ENCODE data around the gene WIPF1.

WIPF1 gene

GRCh38 chr2:174597345-174598047, at the start of gene WIPF1:
Gene WIPF1, minus strand, starts transcription at chr2:174597804. Its CDS starts 12,231 bp downstream, at chr2:174585573.
- no peak for DNase-seq

GRCh38 chr2:174645296-174645695, 47.7 kb upstream of the WIPF1 start:
- no peak for DNase-seq

GRCh38 chr2:174644406-174644805, 46.8 kb upstream of the WIPF1 start:
- no peak for DNase-seq

GRCh38 chr2:174643356-174643755, 45.8 kb upstream of the WIPF1 start:
- DNase-seq, result no peak

- no peak for DNase-seq
These were observed 43.6 kb upstream of the WIPF1 start for GRCh38 chr2:174641168-174641567.

- DNase-seq, result no peak
These were observed 39.4 kb upstream of the WIPF1 start for GRCh38 chr2:174636987-174637386.

GRCh38 chr2:174635776-174636404, 38.3 kb upstream of the WIPF1 start:
- no peak for DNase-seq

GRCh38 chr2:174635015-174635593, 37.5 kb upstream of the WIPF1 start:
- no peak for DNase-seq

GRCh38 chr2:174634130-174635014, 36.8 kb upstream of the WIPF1 start:
- no peak for DNase-seq

GRCh38 chr2:174633623-174633930, 36.0 kb upstream of the WIPF1 start:
- no peak for DNase-seq

GRCh38 chr2:174632841-174633622, 35.4 kb upstream of the WIPF1 start:
- DNase-seq, result no peak

GRCh38 chr2:174631009-174631981, 33.7 kb upstream of the WIPF1 start:
- no peak for DNase-seq

- no peak for DNase-seq
These were observed 32.5 kb upstream of the WIPF1 start for GRCh38 chr2:174630107-174630506.

GRCh38 chr2:174629506-174629905, 31.9 kb upstream of the WIPF1 start:
- DNase-seq, result no peak

GRCh38 chr2:174628528-174629169, 31.0 kb upstream of the WIPF1 start:
- DNase-seq, result no peak

GRCh38 chr2:174627216-174627615, 29.6 kb upstream of the WIPF1 start:
- DNase-seq, result no peak

- DNase-seq, result no peak
These were observed 27.4 kb upstream of the WIPF1 start for GRCh38 chr2:174624895-174625430.

GRCh38 chr2:174623690-174624089, 26.1 kb upstream of the WIPF1 start:
- DNase-seq, result no peak

GRCh38 chr2:174623106-174623637, 25.6 kb upstream of the WIPF1 start:
- no peak for DNase-seq

- DNase-seq, result no peak
These were observed 23.7 kb upstream of the WIPF1 start for GRCh38 chr2:174621323-174621722.
